ENCODE measurements around the gene C6orf163. TPM values are rescaled to one million over a fixed set of nuclear protein-coding genes. Genes with fewer than 3 reads are reported as not detected.

C6orf163 gene
- total RNA-seq, 1 donor from 2014 or later = 3.1 TPM

- no peak for DNase-seq (ENCODE audit: low spot score)
Observed at GRCh38 chr6:87408721-87409155, 64.1 kb downstream of the C6orf163 start.

Other genes with a start within 250 kb of the C6orf163 start
- not detected for gene CGA, start 249.7 kb upstream of the C6orf163 start, total RNA-seq
- 30.4 TPM for gene ZNF292, start 189.2 kb upstream of the C6orf163 start, total RNA-seq
- 6.2 TPM for gene SMIM8, start 22.2 kb upstream of the C6orf163 start, total RNA-seq
- not detected for gene GJB7, start 15.5 kb upstream of the C6orf163 start, total RNA-seq
- gene CFAP206, start 63.2 kb downstream of the C6orf163 start, total RNA-seq = 0.19 TPM
- gene SLC35A1, start 128.2 kb downstream of the C6orf163 start, total RNA-seq = 12.9 TPM
- gene RARS2, start 245.2 kb downstream of the C6orf163 start, total RNA-seq = 38.5 TPM
- 18.5 TPM for gene ORC3, start 245.3 kb downstream of the C6orf163 start, total RNA-seq

Measured in mesenteric fat pad (tissue), 1 donor.